Body of pancreas (tissue), 4 donors: ENCODE measurements around the gene OR52R1.

ENCODE experiments used
- CTCF ChIP-seq, 7 experiments: fragments of 450-650 bp in 4 of 7; fragments of 200-600 bp in 3 of 7; sonication (generic) in 3 of 7; IDR thresholded peaks; one replicate each; pipeline ENCODE4 v1.5.1; 2016 to 2019; ENCODE audit warnings: antibody characterized with exemption in 7 of 7
- POLR2A ChIP-seq, 3 donors: fragments of 450-650 bp; IDR thresholded peaks; one replicate each; pipeline ENCODE4 v1.6.1; 2016; ENCODE audit warnings: antibody characterized with exemption in 3 of 3, mild to moderate bottlenecking in 2 of 3

DNA sequence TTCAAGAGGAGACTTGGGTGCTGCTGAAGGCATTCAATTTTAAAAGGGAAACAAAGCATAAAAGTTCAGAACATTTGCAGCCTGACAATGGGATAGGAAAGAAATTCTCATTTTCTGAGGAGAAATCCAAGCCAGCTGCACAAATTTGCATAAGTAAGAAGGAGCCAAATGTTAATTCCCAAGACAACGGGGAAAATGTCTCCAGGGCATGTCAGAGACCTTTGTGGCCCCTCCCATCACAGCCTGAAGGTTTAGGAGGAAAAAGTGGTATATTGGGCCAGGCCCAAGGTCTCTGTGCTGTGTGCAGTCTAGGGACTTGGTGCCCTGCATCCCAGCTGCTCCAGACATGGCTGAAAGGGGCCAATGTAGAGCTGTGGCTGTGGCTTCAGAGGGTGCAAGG lies 21.7 kb downstream of the OR52R1 start:
- TF ChIP-seq CTCF (IDR thresholded peaks at IDR 0.05) (no peak), POLR2A (IDR thresholded peaks at IDR 0.05) (no peak)
